ENCODE measurements around the gene TMEM178B.

Gene TMEM178B

DNA sequence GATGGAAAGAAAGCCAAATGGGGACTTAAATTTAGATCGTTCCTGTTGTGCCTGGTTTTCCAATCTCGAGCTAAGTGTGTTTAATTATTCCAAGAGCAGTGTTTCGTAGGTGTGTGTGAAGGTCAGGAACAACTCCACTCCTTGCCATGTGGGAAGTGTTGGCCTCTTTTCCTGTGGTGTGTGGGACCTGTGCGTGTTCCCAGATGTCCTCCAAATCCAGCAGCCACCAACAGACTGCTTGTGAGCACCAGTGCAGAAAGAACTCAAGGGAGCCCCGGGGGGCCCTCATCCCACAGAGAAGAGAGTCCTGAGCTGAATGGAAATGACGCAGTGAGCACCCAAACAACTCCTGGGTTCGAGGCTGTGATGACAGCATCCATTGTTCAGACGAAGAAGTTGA lies 227.7 kb downstream of the TMEM178B start:
- Histone ChIP-seq H3K27me3 (ENCODE audit: insufficient read depth, poor library complexity, severe bottlenecking) (no peaks in the 10 kb centered on the region), H3K27ac (replicated peaks) (no peak overlapping the region), H3K4me3 (replicated peaks; ENCODE audit: insufficient read depth, low read length) (no peak overlapping the region)
- TF ChIP-seq SPI1 (IDR thresholded peaks at IDR 0.05; ENCODE audit: borderline replicate concordance, low read depth) (no peak), CTCF (IDR thresholded peaks at IDR 0.05; ENCODE audit: insufficient read depth, low read length) (no peak), REST (IDR thresholded peaks at IDR 0.05; ENCODE audit: insufficient replicate concordance, low read depth) (no peak), POLR2AphosphoS5 (IDR thresholded peaks at IDR 0.05; ENCODE audit: low read depth) (no peak), GABPA (IDR thresholded peaks at IDR 0.05; ENCODE audit: low read depth) (no peak)
- no peak for DNase-seq (ENCODE audit: low read depth in 1 of 2, low spot score in 1 of 2)

GRCh38 chr7:141302617-141303016 lies 228.8 kb downstream of the TMEM178B start:
- DNase-seq (ENCODE audit: low read depth in 1 of 2, low spot score in 1 of 2): no peak

DNA sequence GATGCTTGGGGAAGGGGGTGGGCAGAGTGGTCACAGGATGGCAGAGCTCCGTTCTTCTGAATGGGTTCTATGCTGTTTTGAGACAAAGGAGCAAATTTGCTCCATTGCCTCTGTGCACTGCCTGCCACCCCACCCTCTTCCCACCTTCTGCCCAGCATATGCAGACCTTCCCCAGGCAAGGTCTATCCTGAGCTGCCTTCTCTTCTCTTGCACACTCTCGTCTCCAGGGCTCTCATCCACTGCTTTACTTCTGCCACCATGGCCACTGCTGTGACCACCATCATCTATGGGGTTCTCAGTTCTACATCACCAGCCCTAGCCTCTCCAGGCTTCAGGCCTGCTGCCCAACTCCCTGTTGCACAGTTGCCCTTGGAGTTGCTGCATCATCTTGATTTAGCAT lies 230.4 kb downstream of the TMEM178B start:
- no peak for TF ChIP-seq POLR2AphosphoS5 (IDR thresholded peaks at IDR 0.05; ENCODE audit: low read depth)
- no peak for TF ChIP-seq CTCF (IDR thresholded peaks at IDR 0.05; ENCODE audit: insufficient read depth, low read length)
- TF ChIP-seq GABPA (IDR thresholded peaks at IDR 0.05; ENCODE audit: low read depth): no peak
- Histone ChIP-seq H3K4me3 (replicated peaks; ENCODE audit: insufficient read depth, low read length) (no peak overlapping the region), H3K27me3 (ENCODE audit: insufficient read depth, poor library complexity, severe bottlenecking) (no peaks in the 10 kb centered on the region), H3K27ac (replicated peaks) (no peak overlapping the region)
- no peak for DNase-seq (ENCODE audit: low read depth in 1 of 2, low spot score in 1 of 2)

More at GRCh38 chr7:141302617-141303016, 228.8 kb downstream of the TMEM178B start:
- TF ChIP-seq SPI1 (IDR thresholded peaks at IDR 0.05; ENCODE audit: borderline replicate concordance, low read depth) (no peak), REST (IDR thresholded peaks at IDR 0.05; ENCODE audit: insufficient replicate concordance, low read depth) (no peak), GABPA (IDR thresholded peaks at IDR 0.05; ENCODE audit: low read depth) (no peak), POLR2AphosphoS5 (IDR thresholded peaks at IDR 0.05; ENCODE audit: low read depth) (no peak), CTCF (IDR thresholded peaks at IDR 0.05; ENCODE audit: insufficient read depth, low read length) (no peak)
- no peak overlapping the region for H3K27ac ChIP-seq (replicated peaks)
- no peak overlapping the region for H3K4me3 ChIP-seq (replicated peaks; ENCODE audit: insufficient read depth, low read length)
- no peaks in the 10 kb centered on the region for H3K27me3 ChIP-seq (ENCODE audit: insufficient read depth, poor library complexity, severe bottlenecking)

DNA sequence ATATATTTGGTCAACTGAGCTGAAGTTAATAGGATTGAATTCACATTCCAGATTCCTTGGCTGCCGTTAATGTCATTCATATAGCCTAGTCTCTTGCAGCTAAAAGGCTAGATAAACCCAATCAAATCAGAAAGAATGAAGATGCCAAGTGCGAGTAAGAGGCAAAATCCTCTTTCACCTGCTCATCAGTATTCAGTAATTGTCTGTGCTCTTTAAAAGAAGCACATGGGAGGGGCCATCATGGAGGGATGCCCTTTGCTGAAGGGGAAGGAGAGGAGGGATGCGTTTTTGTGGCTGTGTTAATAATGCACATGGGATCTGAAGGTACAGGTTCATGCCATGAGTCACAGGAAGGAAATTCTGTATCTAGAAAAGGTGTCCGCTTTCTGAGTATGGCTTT lies 232.2 kb downstream of the TMEM178B start:
- H3K27me3 ChIP-seq (ENCODE audit: insufficient read depth, poor library complexity, severe bottlenecking): no peaks in the 10 kb centered on the region
- no peak for DNase-seq (ENCODE audit: low read depth in 1 of 2, low spot score in 1 of 2)
- no peak overlapping the region for H3K4me3 ChIP-seq (replicated peaks; ENCODE audit: insufficient read depth, low read length)
- no peak overlapping the region for H3K27ac ChIP-seq (replicated peaks)
- TF ChIP-seq POLR2AphosphoS5 (IDR thresholded peaks at IDR 0.05; ENCODE audit: low read depth) (no peak), GABPA (IDR thresholded peaks at IDR 0.05; ENCODE audit: low read depth) (no peak), CTCF (IDR thresholded peaks at IDR 0.05; ENCODE audit: insufficient read depth, low read length) (no peak), SPI1 (IDR thresholded peaks at IDR 0.05; ENCODE audit: borderline replicate concordance, low read depth) (no peak), REST (IDR thresholded peaks at IDR 0.05; ENCODE audit: insufficient replicate concordance, low read depth) (no peak)
